ENCODE data around the gene FARP1. TPM values are rescaled to one million over a fixed set of nuclear protein-coding genes. Genes with fewer than 3 reads are reported as not detected.

FARP1 gene
- total and polyA plus RNA-seq, 2 of the 13 experiments (the other 11 are each of a cell fraction or from before 2014, with no cell fraction given) = 70.6 to 126 TPM

DNA sequence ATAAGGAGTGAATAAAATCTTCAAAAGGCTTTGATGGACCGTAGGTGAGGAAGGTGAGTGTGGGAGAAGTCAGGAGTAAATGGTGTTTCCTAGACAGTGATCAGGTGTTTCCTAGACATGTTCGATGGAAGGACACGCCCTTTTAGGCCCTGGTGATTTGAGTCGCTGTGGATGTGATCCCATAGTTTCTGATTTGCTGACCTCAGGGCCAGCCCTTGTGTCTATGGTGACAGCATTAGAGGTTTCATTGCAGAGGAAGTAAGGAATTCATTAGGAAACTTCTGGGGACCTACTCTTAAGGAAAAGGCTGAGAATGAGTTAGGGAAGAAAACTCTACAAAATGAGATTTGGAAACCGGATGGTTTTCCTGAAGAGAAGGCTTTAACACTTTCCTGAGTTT lies 65.7 kb downstream of the FARP1 start (continued):
- TF ChIP-seq ZNF280D (CRISPR knock-in tag; IDR thresholded peaks at IDR 0.05) = no peak

- WGBS (ENCODE audit: low lambda C conversion rate) = 97% methylated on average over 5 of the region's 5 CpGs
- no peak for TF ChIP-seq SP1 (IDR thresholded peaks at IDR 0.05)
- TF ChIP-seq SP1 (CRISPR knock-in tag; IDR thresholded peaks at IDR 0.05) = no peak
- TF ChIP-seq MIER3 (CRISPR knock-in tag; IDR thresholded peaks at IDR 0.05; ENCODE audit: borderline replicate concordance) = no peak
- no peak for TF ChIP-seq NKX3-1 (CRISPR knock-in tag; IDR thresholded peaks at IDR 0.05)
- TF ChIP-seq TAF1 (CRISPR knock-in tag; IDR thresholded peaks at IDR 0.05) = no peak
- 0 out of 4 replicates have a peak, but pooled peaks of 1 of the 2 experiments have one; percentile 20 for TF ChIP-seq POLR2A (IDR thresholded peaks at IDR 0.05; ENCODE audit: insufficient read depth in 1 of 2, low read depth in 2 of 2, low read length in 2 of 2)
- peaks cover 78% of the 10 kb centered on the region for H3K79me2 ChIP-seq (ENCODE audit: insufficient read depth, low read length)
These were observed 69.9 kb downstream of the FARP1 start for GRCh38 chr13:98212763-98213162.

More at GRCh38 chr13:98212763-98213162, 69.9 kb downstream of the FARP1 start:
- Histone ChIP-seq H3K27me3 (ENCODE audit: control insufficient read depth in 1 of 2, insufficient read depth in 2 of 2, low read length in 2 of 2) (no peaks in the 10 kb centered on the region), H3K27ac (ENCODE audit: extremely low read length, insufficient read depth, low read length) (no peak overlapping the region), H2AFZ (ENCODE audit: low read length) (no peak overlapping the region), H3K4me3 (replicated peaks in 1 of 3; ENCODE audit: insufficient read depth in 1 of 3, low read depth in 2 of 3, low read length in 3 of 3) (no peak overlapping the region), H3K9me3 (ENCODE audit: low read length) (no peaks in the 10 kb centered on the region), H3K36me3 (replicated peaks in 1 of 2; ENCODE audit: control insufficient read depth in 1 of 2, insufficient read depth in 2 of 2, low read length in 2 of 2) (peaks cover 22 to 65% of the 10 kb centered on the region in 2 experiments; a peak in 4 of 5 replicates), H3K9ac (ENCODE audit: insufficient read depth, low read depth, low read length) (no peak overlapping the region), H3K4me2 (ENCODE audit: low read depth, low read length) (no peak overlapping the region), H3K4me1 (ENCODE audit: insufficient read depth, low read length) (peaks cover 29% of the 10 kb centered on the region), H4K20me1 (ENCODE audit: insufficient read depth, low read length) (peaks cover 62% of the 10 kb centered on the region)
- ATAC-seq (no peak), FAIRE-seq (no peak), DNase-seq (ENCODE audit: low spot score) (no peak)
- intact Hi-C loops (cut with micrococcal nuclease; ENCODE audit: unreplicated experiment) = no loop called here
- BruUV-seq (replicated peaks) = no TSS peak
- ChIA-PET POLR2A (no interaction called here), CTCF (ENCODE audit: low intra/inter-chr PET ratio, low total read pairs) (no interaction called here)
- in situ Hi-C loops (cut with HindIII; ENCODE audit: extremely low pct_ligation_motif_present, low pct_unique_long_range_greater_than_20kb) = no loop called here

Measured in HepG2 (cell line).